ENCODE measurements around the gene KIAA0040.

The KIAA0040 gene

GRCh38 chr1:175203570-175204068 is 11.0 kb upstream of the KIAA0040 start:
- no peak for DNase-seq (ENCODE audit: low read depth in 3 of 3, low spot score in 1 of 3)

DNA sequence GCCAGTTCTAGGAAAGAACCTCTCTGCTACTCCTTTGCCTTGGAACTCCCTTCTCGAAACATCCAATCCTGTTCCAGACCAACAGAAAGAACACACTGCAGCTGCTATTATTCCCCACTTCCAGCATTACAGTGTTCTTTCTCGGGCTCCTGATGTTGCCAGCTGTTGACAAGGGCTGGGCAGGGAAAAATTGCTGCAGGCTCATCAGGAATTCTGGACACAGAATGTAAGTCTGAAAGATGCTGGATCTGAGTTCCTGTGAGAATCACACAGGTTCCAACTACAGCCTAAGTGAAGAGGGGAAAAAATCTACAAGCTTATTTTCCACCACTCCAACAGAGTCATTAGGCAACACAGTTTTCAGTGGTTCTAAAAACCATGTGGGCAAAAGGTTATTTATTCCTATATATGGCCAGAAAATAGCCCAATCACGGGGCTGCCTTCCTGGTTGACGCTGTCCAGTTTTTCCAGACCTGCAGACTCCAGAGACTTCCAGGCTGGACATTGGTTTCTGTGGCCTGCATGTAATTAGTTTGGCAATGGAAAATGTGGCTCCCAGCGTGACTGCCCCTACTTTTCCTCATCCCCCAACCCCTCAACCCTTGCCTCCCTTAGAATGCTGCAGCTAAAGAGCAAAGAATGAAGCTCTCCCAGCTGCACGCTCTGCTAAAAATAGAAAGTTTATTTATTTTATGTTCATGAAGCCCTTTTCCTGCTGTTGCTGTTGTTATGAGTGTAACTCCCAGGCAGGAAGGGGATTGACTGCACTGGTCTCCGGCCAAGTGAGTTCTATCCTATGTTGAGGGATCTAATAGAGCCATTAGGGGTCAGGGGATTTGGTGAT is 8.3 kb upstream of the KIAA0040 start:
- no peak for DNase-seq (ENCODE audit: low read depth in 3 of 3, low spot score in 1 of 3)

DNA sequence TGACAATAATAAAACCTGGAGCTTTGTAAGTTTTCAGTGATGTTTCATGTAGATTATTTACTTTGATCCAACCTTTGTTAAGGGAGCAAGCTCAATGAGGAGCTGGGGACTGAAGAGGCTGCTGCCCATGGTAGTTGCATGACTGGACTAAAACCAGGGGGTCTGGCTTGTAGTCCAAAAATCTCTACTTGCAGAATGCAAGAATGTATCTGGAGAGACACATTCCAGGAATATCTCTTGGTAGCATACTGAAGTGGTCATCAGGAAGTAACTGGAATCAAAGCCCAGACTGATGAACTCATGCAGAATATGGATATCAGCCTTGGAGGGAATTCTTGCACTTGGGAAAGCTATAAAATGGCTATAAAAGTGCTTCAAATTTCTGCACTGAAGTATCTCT is 5.8 kb upstream of the KIAA0040 start:
- DNase-seq (ENCODE audit: low read depth in 3 of 3, low spot score in 1 of 3) = no peak

DNA sequence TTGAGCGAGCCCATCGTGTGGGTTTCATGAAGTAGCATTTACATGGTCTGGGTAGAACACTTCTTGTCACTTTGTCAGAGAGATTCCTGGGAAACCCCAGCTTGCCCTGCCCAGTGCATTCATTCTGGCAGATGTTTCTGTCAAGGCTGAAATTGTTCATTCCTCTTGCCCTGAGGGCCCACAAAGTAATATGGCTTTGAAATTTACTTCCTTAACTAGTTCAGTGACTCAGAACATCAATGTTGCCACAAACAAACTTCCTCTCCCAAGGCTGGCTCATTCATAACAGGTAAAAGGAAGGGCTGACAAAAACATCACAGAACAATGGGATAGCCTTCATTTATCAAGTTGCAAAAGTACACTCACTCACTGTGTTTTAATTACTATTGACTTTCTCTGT is 5.0 kb upstream of the KIAA0040 start:
- DNase-seq (ENCODE audit: low read depth in 3 of 3, low spot score in 1 of 3) = no peak

DNA sequence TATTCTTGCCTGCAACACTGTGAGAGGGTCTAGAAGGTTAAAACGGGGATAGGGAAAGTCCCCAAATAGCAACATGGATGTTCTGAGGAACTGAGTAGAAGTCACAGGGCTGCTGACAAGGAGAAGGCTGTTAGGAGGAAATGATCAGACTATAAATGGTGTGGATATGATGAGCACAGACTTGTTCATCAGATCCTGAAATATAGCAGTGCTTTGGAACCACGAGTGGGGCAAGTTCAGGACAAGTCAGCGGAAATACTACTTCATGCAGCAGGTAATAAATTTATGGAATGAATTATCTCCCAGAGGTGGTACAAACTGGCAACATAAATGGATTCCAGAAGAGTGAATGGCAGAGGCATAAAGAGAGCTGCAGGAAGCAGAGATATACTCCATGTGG is 3.2 kb upstream of the KIAA0040 start:
- DNase-seq (ENCODE audit: low read depth in 3 of 3, low spot score in 1 of 3) = no peak

- DNase-seq (ENCODE audit: low read depth in 3 of 3, low spot score in 1 of 3) = no peak
Measured at GRCh38 chr1:175195281-175195680, 2.7 kb upstream of the KIAA0040 start.

- no peak for DNase-seq (ENCODE audit: low read depth in 3 of 3, low spot score in 1 of 3)
Measured at GRCh38 chr1:175193527-175193910, 943 bp upstream of the KIAA0040 start.

DNA sequence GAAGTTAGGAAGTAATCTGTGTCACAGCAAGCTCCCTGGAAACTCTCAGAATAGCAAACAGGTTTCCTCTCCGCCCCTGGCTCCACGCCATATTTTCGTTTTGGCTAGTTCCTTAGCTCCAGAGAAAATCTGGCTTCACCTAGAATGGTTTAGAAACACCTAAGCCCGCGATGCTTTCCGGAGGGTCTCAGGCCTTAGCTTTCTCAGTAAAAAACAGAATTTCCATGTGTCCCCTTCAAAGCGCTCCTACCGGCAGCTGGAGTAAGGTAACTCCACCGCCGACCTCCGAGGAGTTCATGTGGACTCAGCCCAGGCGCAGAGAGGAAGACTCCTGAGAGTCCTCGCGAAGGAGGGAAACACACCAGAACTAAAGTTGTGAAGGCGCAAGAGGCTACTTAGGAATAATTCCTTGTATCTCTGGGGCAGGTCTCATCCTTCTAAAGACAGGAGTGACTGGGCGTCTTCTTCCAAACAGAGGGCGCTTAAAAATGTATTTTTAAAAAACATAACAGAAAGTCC is 406 bp downstream of the KIAA0040 start:
- DNase-seq (ENCODE audit: low read depth in 3 of 3, low spot score in 1 of 3) = peak in 1 of 3 donors; percentile 16

DNA sequence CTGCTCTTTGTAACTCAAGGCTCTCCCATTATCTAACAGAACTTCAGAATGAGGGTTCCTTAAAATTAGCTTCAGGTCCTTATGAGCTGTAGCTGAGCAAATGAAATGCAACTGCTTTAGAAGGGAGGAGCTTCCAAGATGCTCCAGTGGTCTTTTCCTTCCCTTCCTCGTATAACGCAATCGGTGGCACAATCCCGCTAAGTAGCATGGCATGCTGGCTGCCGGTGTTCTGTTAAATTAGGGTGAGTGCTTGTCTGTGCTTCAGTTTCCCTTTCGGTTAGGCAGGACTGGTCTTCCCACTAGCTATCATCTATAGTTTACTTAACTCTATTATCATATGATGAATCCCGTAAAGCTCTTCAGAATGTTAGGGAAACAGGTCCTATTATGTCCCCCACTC is 917 bp downstream of the KIAA0040 start:
- no peak for DNase-seq (ENCODE audit: low read depth in 3 of 3, low spot score in 1 of 3)

DNA sequence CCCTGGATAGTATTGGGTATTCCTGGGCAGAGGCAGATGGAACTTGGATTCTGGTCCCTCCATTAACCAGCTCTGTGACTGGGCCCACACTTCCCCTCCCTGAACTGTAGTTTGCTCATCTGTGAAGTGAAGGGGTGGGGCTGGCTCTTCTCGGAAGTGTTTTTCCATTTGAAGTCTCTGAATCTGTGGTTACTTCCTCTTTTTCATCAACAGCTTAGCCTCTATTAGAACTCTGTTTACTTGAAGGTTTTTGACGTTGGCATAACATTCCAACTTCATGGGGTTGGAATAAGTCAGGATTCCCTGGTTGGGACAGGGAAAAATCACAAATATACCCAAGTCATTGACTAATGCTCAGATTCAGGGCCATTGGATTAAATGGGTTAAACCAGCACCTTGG is 3.6 kb downstream of the KIAA0040 start:
- DNase-seq (ENCODE audit: low read depth in 3 of 3, low spot score in 1 of 3) = peak in 2 of 3 donors; percentile 10 to 30

DNA sequence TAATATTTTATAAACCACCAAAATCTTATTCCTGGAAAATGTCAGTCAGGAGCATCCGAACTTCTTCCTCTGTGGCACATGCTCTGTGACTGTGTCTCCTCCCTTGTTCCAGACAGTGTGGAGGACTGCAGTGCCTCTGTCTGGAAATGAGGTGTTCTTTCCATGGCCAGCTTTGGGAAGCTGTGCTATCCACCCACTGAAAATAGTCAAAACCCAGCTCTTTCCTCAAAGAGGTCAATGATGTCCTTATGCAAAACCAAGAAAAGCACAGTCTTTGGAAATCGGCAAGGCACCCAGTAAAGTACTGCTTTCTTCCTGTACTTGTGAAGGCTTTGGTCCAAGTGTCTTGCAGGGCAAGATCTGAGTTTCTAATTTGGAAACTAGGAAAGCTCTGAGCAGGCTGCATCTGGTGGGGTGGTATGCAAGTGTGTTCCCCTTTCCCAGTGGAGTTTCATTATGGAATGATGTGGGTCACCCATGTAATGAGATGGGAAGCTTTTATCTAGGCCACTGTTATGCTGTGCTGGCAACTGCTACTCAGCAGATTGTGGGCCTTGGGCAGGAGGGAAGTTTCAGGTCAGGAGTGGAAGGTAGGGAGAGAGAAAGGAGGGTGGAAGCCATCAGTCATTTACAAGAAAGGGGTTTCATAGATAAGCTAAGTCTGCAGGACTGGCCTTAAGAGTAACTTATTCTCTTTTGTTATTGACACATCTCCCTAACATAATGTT is 6.0 kb downstream of the KIAA0040 start:
- DNase-seq (ENCODE audit: low read depth in 3 of 3, low spot score in 1 of 3) = no peak

DNA sequence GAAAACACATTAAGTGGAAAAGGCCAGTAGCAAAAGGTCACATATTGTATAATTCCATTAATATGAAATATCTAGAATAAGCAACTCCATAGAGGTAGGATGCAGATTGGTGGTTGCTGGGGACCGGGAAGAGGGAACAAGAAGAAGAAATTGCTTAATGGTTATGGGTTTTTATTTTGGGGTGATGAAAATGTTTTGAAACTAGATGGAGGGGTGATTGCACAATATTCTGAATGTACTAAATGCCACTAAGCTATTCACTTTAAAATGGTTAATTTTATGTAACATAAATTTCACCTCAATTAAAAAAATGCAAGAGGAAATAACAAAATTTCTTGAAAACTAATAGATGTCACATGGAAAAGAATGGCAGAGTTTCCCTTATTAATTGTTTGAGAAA is 6.7 kb downstream of the KIAA0040 start:
- no peak for DNase-seq (ENCODE audit: low read depth in 3 of 3, low spot score in 1 of 3)

GRCh38 chr1:175183586-175183985 is 9.0 kb downstream of the KIAA0040 start:
- no peak for DNase-seq (ENCODE audit: low read depth in 3 of 3, low spot score in 1 of 3)

DNA sequence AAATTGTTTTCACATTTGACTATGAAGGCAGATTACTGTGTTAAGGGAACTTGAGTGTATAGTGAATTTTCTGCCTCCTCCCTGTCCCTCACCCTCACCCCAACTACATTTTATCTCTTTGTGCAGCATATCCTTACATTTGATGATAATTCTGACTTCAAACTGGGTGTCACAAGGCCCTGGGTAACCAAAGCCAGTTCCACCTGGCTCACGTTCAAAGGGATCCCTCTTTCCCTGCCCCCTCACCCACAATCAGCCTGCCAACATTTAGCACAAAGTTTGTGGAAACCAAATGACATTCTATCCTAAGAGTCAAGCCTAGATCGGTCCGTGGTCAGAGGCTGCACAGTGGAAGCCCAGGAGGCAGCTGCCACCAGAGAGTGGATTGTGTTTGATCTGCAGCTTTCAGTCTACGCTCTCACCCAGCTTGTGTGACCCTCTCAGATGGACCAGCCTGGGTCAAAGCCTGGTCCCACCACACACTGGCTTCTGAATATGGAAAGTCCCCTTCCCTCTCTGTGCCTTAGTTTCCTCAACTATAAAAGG is 10.3 kb downstream of the KIAA0040 start:
- no peak for DNase-seq (ENCODE audit: low read depth in 3 of 3, low spot score in 1 of 3)

GRCh38 chr1:175179837-175180590 is 12.6 kb downstream of the KIAA0040 start:
- no peak for DNase-seq (ENCODE audit: low read depth in 3 of 3, low spot score in 1 of 3)

- no peak for DNase-seq (ENCODE audit: low read depth in 3 of 3, low spot score in 1 of 3)
Measured at GRCh38 chr1:175178456-175178855, 14.1 kb downstream of the KIAA0040 start.

DNA sequence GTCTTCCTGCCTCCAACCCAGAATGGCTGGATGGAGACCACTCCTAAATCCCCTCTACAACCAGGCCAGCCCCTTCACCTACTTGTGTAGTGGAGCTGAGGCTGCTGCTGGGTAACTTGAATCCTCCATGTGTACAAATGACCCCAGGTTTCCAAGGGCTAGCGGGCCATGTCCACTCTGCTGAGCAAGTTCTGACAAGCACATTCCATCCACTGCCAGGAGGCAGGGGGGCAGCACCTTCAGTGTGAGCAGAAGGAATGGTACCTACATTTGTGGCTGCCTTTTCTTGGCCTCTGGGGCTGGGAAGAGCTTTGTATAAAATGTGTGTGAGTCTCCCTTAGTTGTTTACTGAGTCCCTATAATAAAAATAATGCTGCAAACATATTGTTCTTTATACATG is 14.5 kb downstream of the KIAA0040 start:
- DNase-seq (ENCODE audit: low read depth in 3 of 3, low spot score in 1 of 3) = no peak

- DNase-seq (ENCODE audit: low read depth in 3 of 3, low spot score in 1 of 3) = no peak
Measured at GRCh38 chr1:175176246-175176645, 16.3 kb downstream of the KIAA0040 start.

DNA sequence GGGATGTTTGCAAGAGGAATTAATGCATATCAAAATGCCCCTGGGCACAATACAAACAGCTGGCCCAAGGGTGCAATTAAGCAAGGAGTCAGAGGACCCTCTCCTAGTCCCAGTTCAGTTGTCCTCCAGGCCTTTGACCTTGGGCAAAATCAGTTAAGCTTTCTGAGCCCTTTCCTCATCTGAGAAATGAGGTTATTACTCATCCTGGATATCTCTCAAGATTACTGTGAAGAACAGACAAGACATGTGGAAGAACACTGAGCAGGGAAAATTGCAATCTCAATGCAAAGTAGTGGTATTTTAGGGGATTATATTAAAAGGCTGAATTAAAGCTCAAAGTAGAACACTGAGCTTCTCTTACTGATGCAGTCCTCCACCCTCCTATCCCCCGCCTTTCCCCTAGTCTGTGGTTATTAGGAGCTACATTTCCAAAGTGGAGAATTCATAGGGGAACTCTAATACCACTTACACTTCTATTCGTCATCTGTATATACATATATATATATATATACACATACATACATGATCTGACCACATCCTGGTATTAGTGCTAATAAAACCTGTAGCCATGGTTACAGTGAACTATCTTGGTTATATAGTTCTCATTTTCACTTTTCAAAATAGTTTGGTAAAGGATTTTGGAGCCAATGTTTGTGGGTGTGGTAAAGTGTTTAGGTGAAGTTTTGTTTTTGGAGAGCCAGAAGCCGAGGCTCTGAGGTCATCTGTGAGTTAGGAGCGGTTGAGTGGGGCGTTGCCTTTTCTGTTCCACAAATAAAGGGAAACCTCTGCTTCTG is 18.1 kb downstream of the KIAA0040 start:
- DNase-seq (ENCODE audit: low read depth in 3 of 3, low spot score in 1 of 3) = no peak

- no peak for DNase-seq (ENCODE audit: low read depth in 3 of 3, low spot score in 1 of 3)
Measured at GRCh38 chr1:175173531-175173930, 19.0 kb downstream of the KIAA0040 start.
